SU-DHL-6 (cell line): ENCODE results near the gene EXOC6B.

Experiments
- H2AFZ ChIP-seq: fragments of 200-600 bp; sonication (generic); 2 replicates; pipeline ENCODE4 v1.6.1; 2014; ENCODE audit warnings: low read depth, mild to moderate bottlenecking, moderate library complexity, mixed read lengths, antibody characterized with exemption, low read length; ENCODE audit not compliant: severe bottlenecking
- H3F3A ChIP-seq: fragments of 200-600 bp; shearing (Covaris generic); 2 replicates; pipeline ENCODE4 v1.6.0; 2016; ENCODE audit warnings: antibody characterized with exemption, mild to moderate bottlenecking; ENCODE audit not compliant: insufficient read depth
- H3K27ac ChIP-seq: fragments of 200-600 bp; sonication (generic); 2 replicates; pipeline ENCODE4 v1.5.1; 2016; ENCODE audit warnings: low read depth, mild to moderate bottlenecking, low read length, moderate library complexity, mixed read lengths
- H3K27me3 ChIP-seq: fragments of 200-600 bp; sonication (generic), shearing (Covaris generic); 2 replicates; pipeline ENCODE4 v1.6.0; 2014; ENCODE audit warnings: mild to moderate bottlenecking, low read length
- H3K36me3 ChIP-seq: fragments of 200-600 bp; sonication (generic); 2 replicates; pipeline ENCODE4 v1.6.1; 2014; ENCODE audit warnings: mild to moderate bottlenecking, low read length, mixed read lengths
- H3K4me2 ChIP-seq: fragments of 300-600, 200-600 bp; shearing (Covaris generic), sonication (generic); 2 replicates; pipeline ENCODE4 v1.6.0; 2014; ENCODE audit warnings: low read length, low read depth, mild to moderate bottlenecking; ENCODE audit not compliant: poor library complexity, severe bottlenecking
- H3K4me3 ChIP-seq: fragments of 200-600 bp; sonication (generic); 2 replicates; pipeline ENCODE4 v1.5.1; 2014; ENCODE audit warnings: antibody characterized with exemption, low read length, mild to moderate bottlenecking, mixed read lengths; ENCODE audit not compliant: insufficient read depth, poor library complexity, severe bottlenecking
- H3K79me2 ChIP-seq: fragments of 200-600 bp; sonication (generic); 2 replicates; pipeline ENCODE4 v1.6.1; 2014; ENCODE audit warnings: mild to moderate bottlenecking, low read length, moderate library complexity; ENCODE audit not compliant: insufficient read depth
- H3K9ac ChIP-seq: fragments of 200-600 bp; sonication (generic); 2 replicates; pipeline ENCODE4 v1.7.0; 2014; ENCODE audit warnings: mild to moderate bottlenecking, low read length
- H3K9me2 ChIP-seq: fragments of 200-600 bp; sonication (generic); replicated peaks from 2 replicates; pipeline ENCODE4 v1.6.1; 2014; ENCODE audit warnings: low read length; ENCODE audit not compliant: insufficient read depth
- H3K9me3 ChIP-seq: fragments of 200-600 bp; sonication (generic); 2 replicates; pipeline ENCODE4 v1.6.1; 2014; ENCODE audit warnings: low read length, mixed read lengths; ENCODE audit not compliant: insufficient read depth
- H4K20me1 ChIP-seq: fragments of 200-600 bp; sonication (generic); 2 replicates; pipeline ENCODE4 v1.6.1; 2014; ENCODE audit warnings: low read depth, mild to moderate bottlenecking, antibody characterized with exemption, low read length, moderate library complexity, mixed read lengths
- EZH2phosphoT487 ChIP-seq: fragments of 200-600 bp; sonication (generic), shearing (Covaris generic); conservative IDR thresholded peaks from 2 replicates; pipeline ENCODE4 v1.6.1; 2018; ENCODE audit warnings: mild to moderate bottlenecking, antibody characterized with exemption, low read length, moderate library complexity, mixed read lengths
- TF ChIP-seq, protein P1 (sequence below): fragments of 200-600 bp; sonication (generic); IDR thresholded peaks from one replicate; pipeline ENCODE4 v1.5.1; 2017; ENCODE audit warnings: antibody characterized with exemption, mild to moderate bottlenecking, low read length, moderate library complexity; ENCODE audit not compliant: insufficient read depth, poor library complexity, severe bottlenecking

Gene EXOC6B

GRCh38 chr2:72204156-72204785 is 621.6 kb downstream of the EXOC6B start:
- H3K9me3 ChIP-seq, result no peaks in the 10 kb centered on the region
- no peaks in the 10 kb centered on the region for H3F3A ChIP-seq
- no peaks in the 10 kb centered on the region for H3K9me2 ChIP-seq
- H4K20me1 ChIP-seq, result no peaks in the 10 kb centered on the region
- H3K4me2 ChIP-seq, result no peak overlapping the region
- no peak overlapping the region for H3K9ac ChIP-seq
- no peak overlapping the region for H3K27ac ChIP-seq
- no peaks in the 10 kb centered on the region for H3K79me2 ChIP-seq
- no peaks in the 10 kb centered on the region for H3K27me3 ChIP-seq
- H3K36me3 ChIP-seq, result no peaks in the 10 kb centered on the region
- H3K4me3 ChIP-seq, result no peak overlapping the region
- TF ChIP-seq EZH2phosphoT487, result no peak
- TF ChIP-seq, protein P1, sequence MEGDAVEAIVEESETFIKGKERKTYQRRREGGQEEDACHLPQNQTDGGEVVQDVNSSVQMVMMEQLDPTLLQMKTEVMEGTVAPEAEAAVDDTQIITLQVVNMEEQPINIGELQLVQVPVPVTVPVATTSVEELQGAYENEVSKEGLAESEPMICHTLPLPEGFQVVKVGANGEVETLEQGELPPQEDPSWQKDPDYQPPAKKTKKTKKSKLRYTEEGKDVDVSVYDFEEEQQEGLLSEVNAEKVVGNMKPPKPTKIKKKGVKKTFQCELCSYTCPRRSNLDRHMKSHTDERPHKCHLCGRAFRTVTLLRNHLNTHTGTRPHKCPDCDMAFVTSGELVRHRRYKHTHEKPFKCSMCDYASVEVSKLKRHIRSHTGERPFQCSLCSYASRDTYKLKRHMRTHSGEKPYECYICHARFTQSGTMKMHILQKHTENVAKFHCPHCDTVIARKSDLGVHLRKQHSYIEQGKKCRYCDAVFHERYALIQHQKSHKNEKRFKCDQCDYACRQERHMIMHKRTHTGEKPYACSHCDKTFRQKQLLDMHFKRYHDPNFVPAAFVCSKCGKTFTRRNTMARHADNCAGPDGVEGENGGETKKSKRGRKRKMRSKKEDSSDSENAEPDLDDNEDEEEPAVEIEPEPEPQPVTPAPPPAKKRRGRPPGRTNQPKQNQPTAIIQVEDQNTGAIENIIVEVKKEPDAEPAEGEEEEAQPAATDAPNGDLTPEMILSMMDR, result no peak
- H2AFZ ChIP-seq, result no peak overlapping the region

DNA sequence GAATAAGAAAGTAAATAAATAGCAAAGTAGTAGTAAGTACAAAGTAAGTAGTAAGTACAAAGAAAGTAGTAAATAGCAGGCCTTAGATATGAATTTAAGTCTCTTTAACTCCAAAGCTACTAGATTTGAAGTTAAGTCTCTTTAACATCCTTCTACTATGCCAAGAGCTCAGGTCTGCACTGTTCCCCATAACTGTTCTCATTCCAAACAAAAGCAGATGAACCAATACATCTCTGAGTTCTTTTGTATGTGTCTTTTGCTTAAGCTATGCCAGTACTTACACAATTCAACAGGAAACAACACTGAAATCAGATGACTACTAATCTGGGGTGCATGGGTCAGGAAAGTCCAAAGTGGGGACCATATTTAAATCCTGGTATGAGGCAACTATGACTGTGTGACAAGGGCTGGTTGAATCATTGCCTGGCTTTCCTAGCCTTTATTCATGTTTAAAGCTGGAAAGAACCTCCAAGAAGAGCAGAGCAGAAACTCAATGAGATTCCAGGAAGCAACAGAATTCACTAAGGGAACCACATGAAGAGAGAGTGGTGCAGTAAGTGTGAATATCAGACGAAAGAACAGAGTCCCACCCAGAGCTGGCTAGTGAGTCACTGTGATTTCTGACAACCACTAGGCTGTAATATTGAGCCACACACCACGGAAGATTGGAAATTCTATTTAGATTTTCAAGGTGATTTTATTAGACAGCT is 627.1 kb downstream of the EXOC6B start:
- H3K9ac ChIP-seq, result no peak overlapping the region
- no peak overlapping the region for H3K4me2 ChIP-seq
- H3K79me2 ChIP-seq, result no peaks in the 10 kb centered on the region

GRCh38 chr2:72193723-72194122 is 632.1 kb downstream of the EXOC6B start:
- Histone ChIP-seq H4K20me1 (no peaks in the 10 kb centered on the region), H3K9me3 (no peaks in the 10 kb centered on the region), H2AFZ (no peak overlapping the region), H3K79me2 (no peaks in the 10 kb centered on the region), H3K9ac (no peak overlapping the region), H3K27me3 (no peaks in the 10 kb centered on the region), H3K36me3 (no peaks in the 10 kb centered on the region), H3K9me2 (no peaks in the 10 kb centered on the region), H3K4me2 (no peak overlapping the region), H3K27ac (no peak overlapping the region), H3K4me3 (no peak overlapping the region), H3F3A (no peaks in the 10 kb centered on the region)
- no peak for TF ChIP-seq EZH2phosphoT487
- TF ChIP-seq, protein P1, result no peak

More for the DNA sequence above, 627.1 kb downstream of the EXOC6B start:
- Histone ChIP-seq H3K27ac (no peak overlapping the region), H3K36me3 (no peaks in the 10 kb centered on the region), H2AFZ (no peak overlapping the region), H3F3A (no peaks in the 10 kb centered on the region), H3K9me2 (no peaks in the 10 kb centered on the region), H3K9me3 (no peaks in the 10 kb centered on the region), H3K4me3 (no peak overlapping the region), H4K20me1 (no peaks in the 10 kb centered on the region), H3K27me3 (no peaks in the 10 kb centered on the region)
- TF ChIP-seq, protein P1, result no peak
- no peak for TF ChIP-seq EZH2phosphoT487
